SK-N-SH (cell line): ENCODE data around the gene CAP2. TPM values are rescaled to one million over a fixed set of nuclear protein-coding genes. Genes with fewer than 3 reads are reported as not detected.

Source experiments
- CTCF ChIA-PET: fragments of 300-600, 350-600 bp; formaldehyde crosslinking; extraction: SDS; loops from one replicate; lab custom pipeline; 2021; lab: Yijun Ruan, JAX
- POLR2A ChIA-PET: fragments of 350-600 bp; sonication (Branson Sonifier 250); formaldehyde crosslinking; extraction: SDS; loops from one replicate; lab custom pipeline; 2020; ENCODE audit warnings: antibody characterized with exemption, inconsistent platforms; lab: Yijun Ruan, JAX
- DNase-seq: peaks from one replicate; pipeline ENCODE4 v3.0.0; 2012
- H2AFZ ChIP-seq: fragments of 200-600 bp; sonication (generic); 2 replicates; pipeline ENCODE4 v1.8.1; 2016; ENCODE audit warnings: antibody characterized with exemption, mild to moderate bottlenecking, low read depth
- H3F3A ChIP-seq: fragments of 200-600 bp; sonication (generic); replicated peaks from 2 replicates; pipeline ENCODE3; 2016; ENCODE audit warnings: antibody characterized with exemption, mild to moderate bottlenecking; ENCODE audit not compliant: insufficient read depth
- H3K27ac ChIP-seq, 2 experiments: fragments of 200-500 bp in 1 of 2; fragments of 200-600 bp in 1 of 2; sonication (Bioruptor generic) in 1 of 2; sonication (generic), shearing (Covaris generic) in 1 of 2; 2 replicates each; pipeline versions ENCODE4 v1.5.1 to v1.6.1; 2014 to 2016; ENCODE audit warnings: low read depth in 2 of 2, inconsistent platforms in 1 of 2, low read length in 1 of 2, mild to moderate bottlenecking in 1 of 2, mixed read lengths in 1 of 2
- H3K27me3 ChIP-seq: fragments of 200-600 bp; sonication (generic), shearing (Covaris generic); 2 replicates; pipeline ENCODE4 v1.6.1; 2016; ENCODE audit warnings: mixed run types; ENCODE audit not compliant: insufficient read depth
- H3K36me3 ChIP-seq, 2 experiments: fragments of 200-500 bp in 1 of 2; fragments of 200-600 bp in 1 of 2; sonication (Bioruptor generic) in 1 of 2; sonication (generic) in 1 of 2; replicated peaks in 1 of 2; 2 replicates each; pipeline versions ENCODE3 to v1.5.1; 2014 to 2016; ENCODE audit warnings: low read length in 1 of 2, mild to moderate bottlenecking in 1 of 2; ENCODE audit not compliant: insufficient read depth in 2 of 2, control insufficient read depth in 1 of 2
- H3K4me1 ChIP-seq, 2 experiments: fragments of 200-500 bp in 1 of 2; fragments of 200-600 bp in 1 of 2; sonication (Bioruptor generic) in 1 of 2; sonication (generic), shearing (Covaris generic) in 1 of 2; 2 replicates each; pipeline versions ENCODE4 v1.5.1 to v1.6.1; 2014 to 2016; ENCODE audit warnings: low read depth in 1 of 2, low read length in 1 of 2, mixed run types in 1 of 2; ENCODE audit not compliant: insufficient read depth in 2 of 2, control insufficient read depth in 1 of 2
- H3K4me2 ChIP-seq: fragments of 200-600 bp; sonication (generic), shearing (Covaris generic); 2 replicates; pipeline ENCODE4 v1.6.1; 2017; ENCODE audit warnings: mixed run types
- H3K4me3 ChIP-seq, 2 experiments: fragments of 200-500 bp in 1 of 2; fragments of 200-600 bp in 1 of 2; sonication (Bioruptor generic) in 1 of 2; sonication (generic), shearing (Covaris generic) in 1 of 2; 2 replicates each; pipeline versions ENCODE4 v1.5.1 to v1.8.1; 2014 to 2016; ENCODE audit warnings: low read depth in 2 of 2, inconsistent platforms in 1 of 2, low read length in 1 of 2, mild to moderate bottlenecking in 1 of 2, mixed read lengths in 1 of 2, moderate library complexity in 1 of 2
- H3K79me2 ChIP-seq: fragments of 200-600 bp; sonication (generic); 2 replicates; pipeline ENCODE4 v1.8.1; 2017; ENCODE audit warnings: mild to moderate bottlenecking; ENCODE audit not compliant: insufficient read depth
- H3K9ac ChIP-seq: fragments of 200-600 bp; sonication (generic); 2 replicates; pipeline ENCODE4 v1.6.1; 2017; ENCODE audit warnings: mixed run types
- H3K9me2 ChIP-seq: fragments of 200-600 bp; sonication (generic); 2 replicates; pipeline ENCODE4 v1.6.1; 2017; ENCODE audit warnings: mixed run types
- H3K9me3 ChIP-seq: fragments of 200-600 bp; sonication (generic); 2 replicates; pipeline ENCODE4 v1.6.1; 2017; ENCODE audit warnings: mixed run types, mild to moderate bottlenecking, moderate library complexity
- H4K20me1 ChIP-seq: fragments of 200-600 bp; sonication (generic); 2 replicates; pipeline ENCODE4 v1.6.1; 2017; ENCODE audit warnings: mild to moderate bottlenecking, mixed run types; ENCODE audit not compliant: insufficient read depth
- EP300 ChIP-seq, 2 experiments: IDR thresholded peaks; 2 replicates each; pipeline versions ENCODE4 v1.4.0 to v1.6.1; 2012; ENCODE audit warnings: borderline replicate concordance in 1 of 2, low read depth in 1 of 2, low read length in 1 of 2
- FOSL2 ChIP-seq: IDR thresholded peaks from 2 replicates; pipeline ENCODE4 v1.4.0; 2012; ENCODE audit warnings: low read depth, mild to moderate bottlenecking, moderate library complexity, borderline replicate concordance
- PBX3 ChIP-seq: IDR thresholded peaks from 2 replicates; pipeline ENCODE4; 2012
- RAD21 ChIP-seq: IDR thresholded peaks from 2 replicates; pipeline ENCODE4 v1.6.1; 2012; ENCODE audit warnings: mild to moderate bottlenecking, low read length
- SMC3 ChIP-seq: IDR thresholded peaks from 2 replicates; pipeline ENCODE4 v1.6.1; 2012; ENCODE audit warnings: low read depth, low read length, improper control_type of control experiment
- TAF1 ChIP-seq: IDR thresholded peaks from 2 replicates; pipeline ENCODE4 v1.6.1; 2012; ENCODE audit warnings: low read depth, mild to moderate bottlenecking, low read length, moderate library complexity, borderline replicate concordance
- USF2 ChIP-seq: fragments of 150-350 bp; IDR thresholded peaks from 2 replicates; pipeline ENCODE4 v1.6.1; 2017; ENCODE audit warnings: antibody characterized with exemption, low read length, low read depth, borderline replicate concordance
- WGBS: methylation state at CpG from one replicate; pipeline ENCODE4 v1.1.6; 2017; ENCODE audit warnings: low lambda C conversion rate; 5-methylcytosine and 5-hydroxymethylcytosine counted together
- polyA plus RNA-seq, 3 experiments: library from polyadenylated mRNA; depleted of rRNA; stranded (reverse); fragments of >200 nt; gene quantifications; 2 replicates each; pipeline ENCODE4 v1.2.3, GENCODE V29; 2012
- TF ChIP-seq, protein P1 (sequence below): fragments of 150-350 bp; IDR thresholded peaks from 2 replicates; pipeline ENCODE4 v1.6.1; 2016; ENCODE audit warnings: mild to moderate bottlenecking, low read depth, low read length

The CAP2 gene
- polyA plus RNA-seq, 1 of the 3 experiments (the other 2 are of a cell fraction) = 8.5 TPM

- Histone ChIP-seq H2AFZ (no peak overlapping the region), H3K79me2 (no peaks in the 10 kb centered on the region), H3K36me3 (no peaks in the 10 kb centered on the region), H3K27me3 (no peaks in the 10 kb centered on the region), H3K9ac (no peak overlapping the region), H3F3A (no peaks in the 10 kb centered on the region), H4K20me1 (no peaks in the 10 kb centered on the region), H3K9me3 (no peaks in the 10 kb centered on the region), H3K4me3 (no peak overlapping the region), H3K27ac (no peak overlapping the region), H3K9me2 (0 out of 2 replicates have a peak, but pooled peaks cover 3% of the 10 kb centered on the region), H3K4me2 (no peak overlapping the region), H3K4me1 (no peaks in the 10 kb centered on the region)
- no peak for DNase-seq
- CTCF ChIA-PET = interaction anchor here (1.1 to 2.1 kb wide), 2 partner anchors 26 to 101 kb away, joined by 3 to 5 read pairs; no protein-coding TSS in a partner anchor
- WGBS = 92% methylated on average over 7 of the region's 11 CpGs
- TF ChIP-seq TAF1 (no peak), RAD21 (no peak), SMC3 (no peak)
- TF ChIP-seq, protein P1, sequence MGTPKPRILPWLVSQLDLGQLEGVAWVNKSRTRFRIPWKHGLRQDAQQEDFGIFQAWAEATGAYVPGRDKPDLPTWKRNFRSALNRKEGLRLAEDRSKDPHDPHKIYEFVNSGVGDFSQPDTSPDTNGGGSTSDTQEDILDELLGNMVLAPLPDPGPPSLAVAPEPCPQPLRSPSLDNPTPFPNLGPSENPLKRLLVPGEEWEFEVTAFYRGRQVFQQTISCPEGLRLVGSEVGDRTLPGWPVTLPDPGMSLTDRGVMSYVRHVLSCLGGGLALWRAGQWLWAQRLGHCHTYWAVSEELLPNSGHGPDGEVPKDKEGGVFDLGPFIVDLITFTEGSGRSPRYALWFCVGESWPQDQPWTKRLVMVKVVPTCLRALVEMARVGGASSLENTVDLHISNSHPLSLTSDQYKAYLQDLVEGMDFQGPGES = no peak
- POLR2A ChIA-PET = no interaction called here
Measured at GRCh38 chr6:17483391-17484016, 90.1 kb downstream of the CAP2 start.

- ChIA-PET POLR2A (no interaction called here), CTCF (interaction anchor here (1.1 to 2.1 kb wide), 2 partner anchors 26 to 100 kb away, joined by 3 to 5 read pairs; no protein-coding TSS in a partner anchor)
- Histone ChIP-seq H3K79me2 (no peaks in the 10 kb centered on the region), H3K9me3 (no peaks in the 10 kb centered on the region), H4K20me1 (no peaks in the 10 kb centered on the region), H3K27me3 (no peaks in the 10 kb centered on the region), H3K4me2 (no peak overlapping the region), H3K27ac (no peak overlapping the region), H3K9ac (no peak overlapping the region), H3K4me3 (no peak overlapping the region), H3K4me1 (no peaks in the 10 kb centered on the region), H3K36me3 (no peaks in the 10 kb centered on the region), H2AFZ (no peak overlapping the region), H3K9me2 (0 out of 2 replicates have a peak, but pooled peaks cover 3% of the 10 kb centered on the region), H3F3A (no peaks in the 10 kb centered on the region)
- no peak for TF ChIP-seq TAF1
- TF ChIP-seq, protein P1 = no peak
- WGBS = 95% methylated on average over 10 of the region's 10 CpGs
- no peak for DNase-seq
Measured at GRCh38 chr6:17484201-17484849, 90.9 kb downstream of the CAP2 start.

GRCh38 chr6:17485181-17485580, 91.8 kb downstream of the CAP2 start:
- no peak overlapping the region for H3K4me2 ChIP-seq
- no peaks in the 10 kb centered on the region for H3K9me3 ChIP-seq
- no peaks in the 10 kb centered on the region for H3K27me3 ChIP-seq
- H3K36me3 ChIP-seq = no peaks in the 10 kb centered on the region
- ChIA-PET CTCF (interaction anchor here (1.2 to 2.1 kb wide), 2 partner anchors 9 to 99 kb away, joined by 4 to 5 read pairs; no protein-coding TSS in a partner anchor), POLR2A (no interaction called here)
- H4K20me1 ChIP-seq = no peaks in the 10 kb centered on the region
- no peak overlapping the region for H3K27ac ChIP-seq
- H3K79me2 ChIP-seq = no peaks in the 10 kb centered on the region
- WGBS = 93% methylated on average over 4 of the region's 4 CpGs
- no peak overlapping the region for H3K9ac ChIP-seq
- DNase-seq = no peak
- TF ChIP-seq EP300 (IDR thresholded peaks at IDR 0.05; ENCODE audit: borderline replicate concordance in 1 of 2, low read depth in 1 of 2, low read length in 1 of 2) (no peak), PBX3 (no peak), USF2 (no peak), FOSL2 (no peak)
- no peak overlapping the region for H3K4me3 ChIP-seq
- no peaks in the 10 kb centered on the region for H3F3A ChIP-seq
- no peak overlapping the region for H2AFZ ChIP-seq
- H3K4me1 ChIP-seq = no peaks in the 10 kb centered on the region
- 0 out of 2 replicates have a peak, but pooled peaks cover 3% of the 10 kb centered on the region for H3K9me2 ChIP-seq
